Gastrocnemius medialis (tissue), 4 donors: ENCODE data around the gene MALAT1. TPM values are rescaled to one million over a fixed set of nuclear protein-coding genes. Genes with fewer than 3 reads are reported as not detected.

Experiments used
- ATAC-seq, 2 donors: fragments of 150-250 bp; one replicate each; pipeline ENCODE4 v1.9.1; 2016
- DNase-seq, 2 donors: peaks; one replicate each; pipeline ENCODE4 v3.0.0-alpha.2; 2019
- H3K27ac ChIP-seq, 4 donors: fragments of 200-600 bp; sonication (generic); 1 replicate in 1 of 4; 2 replicates in 3 of 4; pipeline ENCODE4 v1.5.1; 2016 to 2018; ENCODE audit warnings: mild to moderate bottlenecking in 2 of 4, moderate library complexity in 1 of 4
- H3K27me3 ChIP-seq, 3 donors: fragments of 200-600 bp; sonication (generic) in 2 of 3; 1 replicate in 1 of 3; 2 replicates in 2 of 3; pipeline versions ENCODE4 v1.5.1 to v1.6.0; 2016 to 2019; ENCODE audit warnings: mild to moderate bottlenecking in 1 of 3, moderate library complexity in 1 of 3
- H3K36me3 ChIP-seq, 2 donors: fragments of 200-600 bp; sonication (generic) in 1 of 2; one replicate each; pipeline ENCODE4 v1.5.1; 2017 to 2018
- H3K4me1 ChIP-seq, 2 donors: fragments of 200-600 bp; sonication (generic) in 1 of 2; one replicate each; pipeline ENCODE4 v1.5.1; 2016 to 2017; ENCODE audit warnings: mild to moderate bottlenecking in 2 of 2
- H3K4me3 ChIP-seq, 4 donors: fragments of 200-600 bp; sonication (generic) in 3 of 4; 1 replicate in 1 of 4; 2 replicates in 3 of 4; pipeline ENCODE4 v1.5.1; 2016 to 2019; ENCODE audit warnings: mild to moderate bottlenecking in 2 of 4
- H3K9me3 ChIP-seq, 3 donors: fragments of 200-600 bp; sonication (generic) in 2 of 3; 1 replicate in 1 of 3; 2 replicates in 2 of 3; pipeline ENCODE4 v1.5.1; 2016 to 2019
- CTCF ChIP-seq, 5 experiments: fragments of 450-650 bp in 3 of 5; fragments of 200-600 bp in 2 of 5; sonication (generic) in 2 of 5; IDR thresholded peaks in 4 of 5; conservative IDR thresholded peaks in 1 of 5; 1 replicate in 4 of 5; 2 replicates in 1 of 5; pipeline ENCODE4 v1.5.1; 2016 to 2019; ENCODE audit warnings: antibody characterized with exemption in 5 of 5, mild to moderate bottlenecking in 3 of 5, moderate library complexity in 3 of 5
- POLR2A ChIP-seq, 2 donors: fragments of 450-650 bp; IDR thresholded peaks; one replicate each; pipeline ENCODE4 v1.6.1; 2017; ENCODE audit warnings: antibody characterized with exemption in 2 of 2, mild to moderate bottlenecking in 2 of 2, moderate library complexity in 2 of 2
- in situ Hi-C, 4 donors: fragments of 200-750 bp; cut with MboI; loops; one replicate each; pipeline versions ENCODE4 v1.15.0 to v1.8.0; 2017; ENCODE audit warnings: low sequenced_read_pairs in 4 of 4
- intact Hi-C: fragments of 100-400 bp; cut with DNase I; formaldehyde crosslinking; loops from one replicate; pipeline ENCODE4 v1.15.1; 2023; ENCODE audit warnings: low total_unique reads
- total RNA-seq, 4 donors: library from RNA; depleted of rRNA; stranded (reverse); fragments of >200 nt; gene quantifications; one replicate each; pipeline versions ENCODE4 v1.1.0 to v1.2.3, GENCODE V29; 2016

Gene MALAT1
- total RNA-seq, 4 donors from 2014 or later, result 874 to 6,745 (median 1,938) TPM

GRCh38 chr11:65549096-65549495 is 50.3 kb downstream of the MALAT1 start:
- TF ChIP-seq POLR2A (IDR thresholded peaks at IDR 0.05) (no peak), CTCF (IDR thresholded peaks at IDR 0.05 in 4 of 5, conservative IDR thresholded peaks at IDR 0.05 in 1 of 5) (no peak)
- ATAC-seq, result no peak

GRCh38 chr11:65551572-65552387 is 52.9 kb downstream of the MALAT1 start:
- Histone ChIP-seq H3K27ac (peak overlapping the region in 2 of 4 donors; percentile 33 to 43), H3K36me3 (peaks cover 0 to 6% of the 10 kb centered on the region in 2 donors), H3K27me3 (no peaks in the 10 kb centered on the region), H3K4me1 (peaks cover 19% of the 10 kb centered on the region in 2 donors), H3K4me3 (no peak overlapping the region), H3K9me3 (no peaks in the 10 kb centered on the region)
- in situ Hi-C loops, result no loop called here
- ATAC-seq (peak; percentile 56 to 59), DNase-seq (peak in 1 of 2 donors; percentile 58)
- TF ChIP-seq CTCF (IDR thresholded peaks at IDR 0.05 in 4 of 5, conservative IDR thresholded peaks at IDR 0.05 in 1 of 5) (peak in 4 of 5 experiments; percentile 6 to 48 (median 36)), POLR2A (IDR thresholded peaks at IDR 0.05) (no peak)
- intact Hi-C loops, result no loop called here

More at GRCh38 chr11:65549096-65549495, 50.3 kb downstream of the MALAT1 start:
- Histone ChIP-seq H3K4me3 (no peak overlapping the region), H3K9me3 (no peaks in the 10 kb centered on the region), H3K27ac (no peak overlapping the region), H3K4me1 (peaks cover 0 to 3% of the 10 kb centered on the region in 2 donors), H3K36me3 (peaks cover 0 to 6% of the 10 kb centered on the region in 2 donors), H3K27me3 (no peaks in the 10 kb centered on the region)
- in situ Hi-C loops (no loop called here), intact Hi-C loops (no loop called here)
- DNase-seq, result no peak

GRCh38 chr11:65552388-65552951 is 53.6 kb downstream of the MALAT1 start:
- Histone ChIP-seq H3K36me3 (peaks cover 0 to 6% of the 10 kb centered on the region in 2 donors), H3K27me3 (no peaks in the 10 kb centered on the region), H3K4me1 (peaks cover 25 to 26% of the 10 kb centered on the region in 2 donors), H3K27ac (peak overlapping the region in 2 of 4 donors; percentile 33 to 43), H3K9me3 (no peaks in the 10 kb centered on the region), H3K4me3 (no peak overlapping the region)
- intact Hi-C loops (no loop called here), in situ Hi-C loops (no loop called here)
- no peak for DNase-seq
- ATAC-seq, result peak; percentile 12 to 22
- TF ChIP-seq POLR2A (IDR thresholded peaks at IDR 0.05), result no peak
- no peak for TF ChIP-seq CTCF (IDR thresholded peaks at IDR 0.05 in 4 of 5, conservative IDR thresholded peaks at IDR 0.05 in 1 of 5)

- TF ChIP-seq CTCF (IDR thresholded peaks at IDR 0.05 in 4 of 5, conservative IDR thresholded peaks at IDR 0.05 in 1 of 5) (no peak), POLR2A (IDR thresholded peaks at IDR 0.05) (no peak)
- no peak for ATAC-seq
- H3K9me3 ChIP-seq, result no peaks in the 10 kb centered on the region
- in situ Hi-C loops (no loop called here), intact Hi-C loops (no loop called here)
- DNase-seq, result no peak
- H3K27me3 ChIP-seq, result no peaks in the 10 kb centered on the region
- peaks cover 26% of the 10 kb centered on the region in 2 donors for H3K4me1 ChIP-seq
- no peak overlapping the region for H3K4me3 ChIP-seq
- no peak overlapping the region for H3K27ac ChIP-seq
- peaks cover 0 to 6% of the 10 kb centered on the region in 2 donors for H3K36me3 ChIP-seq
Observed at GRCh38 chr11:65553301-65554001, 54.6 kb downstream of the MALAT1 start.
